K562 (cell line): ENCODE data around the gene CHST15. TPM values are rescaled to one million over a fixed set of nuclear protein-coding genes. Genes with fewer than 3 reads are reported as not detected.

ENCODE experiments used
- IRF2 ChIP-seq: sonication (generic); formaldehyde crosslinking; IDR thresholded peaks from 2 replicates; pipeline ENCODE4 v1.8.1; 2022; ENCODE audit warnings: mild to moderate bottlenecking, missing genetic modification reagents
- STAG1 ChIP-seq: sonication (generic); formaldehyde crosslinking; IDR thresholded peaks from 2 replicates; pipeline ENCODE4 v1.5.0; 2020; ENCODE audit warnings: missing genetic modification reagents, borderline replicate concordance
- ZNF217 ChIP-seq: sonication (generic); formaldehyde crosslinking; IDR thresholded peaks from 2 replicates; pipeline ENCODE4 v1.8.0; 2022; ENCODE audit warnings: mild to moderate bottlenecking, missing genetic modification reagents
- polyA plus RNA-seq, 8 experiments: library from polyadenylated mRNA; depleted of rRNA in 4 of 8; stranded (reverse) in 5 of 8; unstranded in 3 of 8; fragments of >200 nt; fragmentation: Nextera tagmentation in 2 of 8; fragmentation: Illumina TruSeq in 1 of 8; extraction: Ambion mirVana in 2 of 8; extraction: Trizol in 1 of 8; gene quantifications; 2 replicates each; pipeline versions ENCODE4 v1.2.1 to v1.2.3, GENCODE V29; 2011 to 2014; ENCODE audit warnings: inconsistent platforms in 1 of 8, missing spikeins in 1 of 8
- total RNA-seq, 7 experiments: library from RNA; depleted of rRNA in 6 of 7; stranded (reverse); fragments of >200 nt in 6 of 7; fragmentation: Illumina TruSeq in 2 of 7; extraction: Trizol in 2 of 7; gene quantifications; 2 replicates each; pipeline versions ENCODE4 v1.2.1 to v1.2.3, GENCODE V29; 2011 to 2021; ENCODE audit warnings: low replicate concordance in 1 of 7
- TF ChIP-seq, protein P1 (sequence below): fragments of 450-650 bp; IDR thresholded peaks from 2 replicates; pipeline ENCODE4 v1.6.1; 2016; ENCODE audit warnings: low read depth

CHST15 gene
- total and polyA plus RNA-seq, 9 of the 15 experiments (the other 6 are each of a cell fraction or from before 2014, with no cell fraction given) = 0.04 to 0.16 (median 0.08) TPM

DNA sequence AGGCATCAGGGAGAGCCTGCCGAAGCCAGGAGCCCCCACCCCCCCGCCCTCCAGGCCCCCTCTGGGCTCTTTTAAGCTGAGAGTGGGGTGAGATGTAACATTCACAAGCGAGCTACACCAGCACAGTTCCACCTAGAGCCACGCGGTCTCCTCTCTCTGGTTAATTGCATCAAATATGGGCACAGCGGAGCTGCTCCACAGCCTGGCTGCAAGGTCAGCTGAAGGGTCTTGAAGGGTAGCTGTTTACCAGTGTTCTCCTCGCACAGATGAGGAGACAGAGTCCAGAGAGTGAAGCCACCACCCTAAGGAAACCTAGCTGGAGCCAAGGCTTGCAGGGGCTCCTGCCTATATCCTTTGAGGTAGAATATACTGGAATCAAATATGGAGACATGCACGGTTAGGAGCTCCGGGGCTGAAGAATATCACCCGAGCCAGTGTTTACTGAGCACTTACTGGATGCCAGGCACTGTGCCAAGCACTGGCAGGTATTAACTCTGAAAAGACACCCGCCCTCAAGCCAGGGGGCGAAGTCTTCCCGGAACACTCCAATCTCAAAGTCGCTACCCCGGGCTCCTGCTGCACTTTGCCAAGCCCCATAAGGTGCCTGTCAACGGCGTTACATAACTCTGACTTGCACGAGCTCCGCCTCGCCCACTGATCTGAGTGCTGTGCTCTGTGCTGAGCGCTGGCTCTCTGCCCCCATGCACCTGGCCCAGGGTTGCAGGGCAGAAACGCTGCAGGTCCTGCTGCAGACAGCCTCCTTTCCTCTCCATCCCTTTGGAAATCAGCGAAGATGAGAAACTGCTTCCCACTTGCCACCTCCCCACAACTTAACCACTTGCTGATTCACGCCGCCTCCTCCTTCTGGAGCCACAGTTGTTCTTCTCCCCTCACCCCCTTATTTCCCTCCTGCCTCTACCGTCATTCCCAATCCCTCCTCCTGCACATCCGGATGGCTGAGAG, 5.4 kb downstream of the CHST15 start (continued):
- TF ChIP-seq, protein P1, sequence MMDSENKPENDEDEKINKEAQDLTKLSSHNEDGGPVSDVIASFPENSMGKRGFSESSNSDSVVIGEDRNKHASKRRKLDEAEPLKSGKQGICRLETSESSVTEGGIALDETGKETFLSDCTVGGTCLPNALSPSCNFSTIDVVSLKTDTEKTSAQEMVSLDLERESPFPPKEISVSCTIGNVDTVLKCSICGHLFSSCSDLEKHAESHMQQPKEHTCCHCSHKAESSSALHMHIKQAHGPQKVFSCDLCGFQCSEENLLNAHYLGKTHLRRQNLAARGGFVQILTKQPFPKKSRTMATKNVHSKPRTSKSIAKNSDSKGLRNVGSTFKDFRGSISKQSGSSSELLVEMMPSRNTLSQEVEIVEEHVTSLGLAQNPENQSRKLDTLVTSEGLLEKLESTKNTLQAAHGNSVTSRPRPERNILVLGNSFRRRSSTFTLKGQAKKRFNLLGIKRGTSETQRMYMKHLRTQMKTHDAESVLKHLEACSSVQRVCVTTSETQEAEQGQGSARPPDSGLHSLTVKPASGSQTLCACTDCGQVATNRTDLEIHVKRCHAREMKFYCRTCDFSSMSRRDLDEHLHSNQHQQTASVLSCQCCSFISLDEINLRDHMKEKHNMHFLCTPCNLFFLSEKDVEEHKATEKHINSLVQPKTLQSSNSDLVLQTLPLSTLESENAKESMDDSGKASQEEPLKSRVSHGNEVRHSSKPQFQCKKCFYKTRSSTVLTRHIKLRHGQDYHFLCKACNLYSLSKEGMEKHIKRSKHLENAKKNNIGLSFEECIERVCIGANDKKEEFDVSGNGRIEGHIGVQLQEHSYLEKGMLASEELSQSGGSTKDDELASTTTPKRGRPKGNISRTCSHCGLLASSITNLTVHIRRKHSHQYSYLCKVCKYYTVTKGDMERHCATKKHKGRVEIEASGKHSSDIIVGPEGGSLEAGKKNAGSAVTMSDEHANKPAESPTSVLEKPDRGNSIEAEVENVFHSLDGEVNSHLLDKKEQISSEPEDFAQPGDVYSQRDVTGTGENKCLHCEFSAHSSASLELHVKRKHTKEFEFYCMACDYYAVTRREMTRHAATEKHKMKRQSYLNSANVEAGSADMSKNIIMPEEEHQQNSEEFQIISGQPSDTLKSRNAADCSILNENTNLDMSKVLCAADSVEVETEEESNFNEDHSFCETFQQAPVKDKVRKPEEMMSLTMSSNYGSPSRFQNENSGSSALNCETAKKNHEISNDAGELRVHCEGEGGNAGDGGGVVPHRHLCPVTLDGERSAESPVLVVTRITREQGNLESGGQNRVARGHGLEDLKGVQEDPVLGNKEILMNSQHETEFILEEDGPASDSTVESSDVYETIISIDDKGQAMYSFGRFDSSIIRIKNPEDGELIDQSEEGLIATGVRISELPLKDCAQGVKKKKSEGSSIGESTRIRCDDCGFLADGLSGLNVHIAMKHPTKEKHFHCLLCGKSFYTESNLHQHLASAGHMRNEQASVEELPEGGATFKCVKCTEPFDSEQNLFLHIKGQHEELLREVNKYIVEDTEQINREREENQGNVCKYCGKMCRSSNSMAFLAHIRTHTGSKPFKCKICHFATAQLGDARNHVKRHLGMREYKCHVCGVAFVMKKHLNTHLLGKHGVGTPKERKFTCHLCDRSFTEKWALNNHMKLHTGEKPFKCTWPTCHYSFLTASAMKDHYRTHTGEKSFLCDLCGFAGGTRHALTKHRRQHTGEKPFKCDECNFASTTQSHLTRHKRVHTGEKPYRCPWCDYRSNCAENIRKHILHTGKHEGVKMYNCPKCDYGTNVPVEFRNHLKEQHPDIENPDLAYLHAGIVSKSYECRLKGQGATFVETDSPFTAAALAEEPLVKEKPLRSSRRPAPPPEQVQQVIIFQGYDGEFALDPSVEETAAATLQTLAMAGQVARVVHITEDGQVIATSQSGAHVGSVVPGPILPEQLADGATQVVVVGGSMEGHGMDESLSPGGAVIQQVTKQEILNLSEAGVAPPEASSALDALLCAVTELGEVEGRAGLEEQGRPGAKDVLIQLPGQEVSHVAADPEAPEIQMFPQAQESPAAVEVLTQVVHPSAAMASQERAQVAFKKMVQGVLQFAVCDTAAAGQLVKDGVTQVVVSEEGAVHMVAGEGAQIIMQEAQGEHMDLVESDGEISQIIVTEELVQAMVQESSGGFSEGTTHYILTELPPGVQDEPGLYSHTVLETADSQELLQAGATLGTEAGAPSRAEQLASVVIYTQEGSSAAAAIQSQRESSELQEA = no peak
- TF ChIP-seq IRF2 (CRISPR knock-in tag) = no peak
- no peak for TF ChIP-seq ZNF217
- no peak for TF ChIP-seq STAG1 (CRISPR knock-in tag)
